GM21619 (cell line): Measurements from ENCODE around the gene TMEM131L.
"Not testable (repeated sequence)": the region's sequence is repeated elsewhere in the genome, so short reads cannot be mapped to it uniquely, and the experiment has no call there.

ENCODE experiments used
- ATAC-seq: cut with Tn5 transposase; IDR thresholded peaks from one replicate; pipeline ENCODE4 v1.9.1; 2021; ENCODE audit not compliant: unreplicated experiment

The TMEM131L gene

DNA sequence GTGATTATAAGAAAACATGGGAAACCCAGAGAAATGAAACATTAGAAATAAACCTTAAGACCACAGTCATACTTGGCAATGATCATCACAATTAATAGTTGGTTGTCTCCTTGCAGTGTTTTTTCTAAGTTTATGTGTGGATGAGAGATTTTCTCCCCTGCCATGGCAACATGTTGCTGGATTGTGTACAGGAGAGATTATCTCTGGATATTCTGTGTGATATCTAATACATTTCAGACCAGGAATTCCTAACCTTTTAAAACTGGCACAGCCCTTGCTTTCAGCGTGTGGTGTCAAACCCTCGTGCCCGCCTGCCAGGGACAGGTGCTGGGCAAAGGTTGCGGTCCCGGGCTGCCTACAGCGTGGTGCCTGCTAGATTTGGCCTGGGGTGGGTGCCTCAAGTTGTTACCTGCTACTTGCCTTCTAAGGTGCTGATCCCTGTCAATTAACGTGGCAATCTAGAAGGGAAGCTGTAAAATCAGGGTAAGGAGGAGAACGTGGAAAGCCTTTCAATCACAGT lies 100.5 kb downstream of the TMEM131L start:
- no peak for ATAC-seq

- ATAC-seq: not testable (repeated sequence)
These were observed 101.5 kb downstream of the TMEM131L start for GRCh38 chr4:153567660-153568059.

- ATAC-seq: peak; percentile 37
These were observed 104.2 kb downstream of the TMEM131L start for GRCh38 chr4:153570228-153570973.

- ATAC-seq: no peak
These were observed 104.9 kb downstream of the TMEM131L start for GRCh38 chr4:153571006-153571545.

DNA sequence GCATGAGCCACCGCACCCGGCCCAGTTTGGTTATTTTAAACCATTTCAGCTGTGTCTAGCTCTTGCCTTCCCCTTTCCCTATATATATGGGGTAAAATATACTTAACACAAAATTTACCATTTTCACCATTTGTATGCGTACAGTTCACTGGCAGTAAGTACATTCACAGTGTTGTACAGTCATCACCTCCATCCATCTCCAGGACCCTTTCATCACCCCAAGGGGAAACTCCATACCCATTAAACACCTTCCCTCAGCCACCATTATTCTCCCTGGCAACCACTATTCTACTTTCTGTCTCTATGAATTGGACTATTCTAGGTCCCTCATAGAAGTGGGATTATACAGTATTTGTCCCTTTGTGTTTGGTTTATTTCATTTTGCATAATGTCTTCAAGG lies 106.4 kb downstream of the TMEM131L start:
- no peak for ATAC-seq

DNA sequence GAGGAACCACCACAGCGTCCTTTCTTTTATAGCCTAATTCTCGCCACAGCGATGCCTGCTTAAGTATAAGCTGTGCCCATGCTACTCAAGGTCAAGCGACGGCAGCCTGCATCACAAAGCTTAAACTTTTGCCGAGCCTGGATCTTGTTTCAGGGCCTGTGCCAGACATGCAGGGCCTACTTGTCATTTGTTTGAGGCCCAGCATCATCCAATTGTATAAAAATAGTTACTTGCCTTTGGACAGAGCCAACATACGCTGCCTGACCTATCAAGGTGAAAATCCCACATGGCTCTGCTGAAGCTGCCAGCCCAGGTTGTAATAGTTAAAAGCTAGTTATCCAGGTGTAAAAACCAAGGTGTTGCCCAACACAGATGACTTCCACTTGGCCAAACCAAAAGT lies 107.1 kb downstream of the TMEM131L start:
- ATAC-seq: no peak

- ATAC-seq: peak; percentile 57
These were observed 108.0 kb downstream of the TMEM131L start for GRCh38 chr4:153573881-153574802.

GRCh38 chr4:153576443-153576774 lies 110.2 kb downstream of the TMEM131L start:
- ATAC-seq: no peak

- ATAC-seq: no peak
These were observed 110.9 kb downstream of the TMEM131L start for GRCh38 chr4:153577053-153577452.

DNA sequence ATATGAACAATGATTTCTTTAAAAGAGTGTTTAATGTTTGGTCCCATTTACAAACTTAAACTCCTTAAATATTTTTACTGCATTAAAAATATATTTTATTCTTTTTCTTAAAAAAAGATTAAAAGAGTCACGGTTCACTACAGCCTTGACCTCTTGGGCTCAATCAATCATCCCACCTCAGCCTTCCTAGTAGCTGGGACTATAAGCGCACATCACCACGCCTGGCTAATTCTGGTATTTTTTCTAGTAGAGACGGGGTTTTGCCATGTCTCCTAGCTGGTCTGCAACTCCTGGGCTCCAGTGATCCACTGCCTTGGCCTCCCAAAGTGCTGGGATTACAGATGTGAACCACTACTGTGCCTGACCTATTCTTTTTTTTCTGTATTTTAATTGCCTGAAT lies 113.2 kb downstream of the TMEM131L start:
- no peak for ATAC-seq

GRCh38 chr4:153579872-153580271 lies 113.7 kb downstream of the TMEM131L start:
- no peak for ATAC-seq

- ATAC-seq: no peak
These were observed 117.0 kb downstream of the TMEM131L start for GRCh38 chr4:153582954-153583702.

DNA sequence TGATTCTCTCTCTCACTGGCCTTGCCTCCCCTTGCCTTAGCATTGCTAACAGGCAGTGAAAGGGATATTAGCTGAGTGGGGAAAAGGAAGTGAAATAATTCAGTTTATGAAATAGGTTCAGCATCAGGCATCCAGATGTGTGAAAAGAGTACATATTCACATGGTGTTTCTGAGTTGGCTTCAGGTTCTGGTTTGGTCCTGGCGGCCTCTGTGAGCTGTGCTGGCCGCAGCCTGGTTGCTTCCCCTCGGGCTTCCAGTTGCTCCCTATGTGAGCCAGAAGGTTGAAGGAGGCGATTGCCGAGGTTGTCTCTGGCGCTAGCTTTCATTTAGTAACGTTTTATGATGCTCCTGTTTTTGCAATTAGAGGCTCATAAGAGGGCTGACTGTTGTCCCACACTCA lies 118.9 kb downstream of the TMEM131L start:
- ATAC-seq: no peak

- ATAC-seq: no peak
These were observed 123.8 kb downstream of the TMEM131L start for GRCh38 chr4:153589703-153590595.

- no peak for ATAC-seq
These were observed 125.3 kb downstream of the TMEM131L start for GRCh38 chr4:153591441-153591840.

DNA sequence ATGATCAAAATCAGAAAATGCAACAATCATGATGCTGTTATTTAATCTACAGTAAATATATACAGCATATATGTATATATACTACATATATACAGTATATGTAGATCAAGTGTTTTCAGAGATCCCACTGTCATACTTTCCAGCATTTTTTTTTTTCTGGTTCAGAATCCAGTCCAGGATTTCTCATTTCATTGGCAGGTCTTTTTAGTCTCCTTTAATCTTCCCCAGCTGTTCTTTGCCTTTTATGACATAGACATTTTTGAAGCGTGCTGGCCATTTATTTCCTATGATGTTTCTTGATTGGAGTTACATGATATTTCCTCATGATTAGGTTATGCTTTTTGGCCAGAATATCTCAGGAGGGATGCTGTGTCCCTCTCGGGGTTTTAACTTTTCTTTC lies 125.9 kb downstream of the TMEM131L start:
- ATAC-seq: no peak

DNA sequence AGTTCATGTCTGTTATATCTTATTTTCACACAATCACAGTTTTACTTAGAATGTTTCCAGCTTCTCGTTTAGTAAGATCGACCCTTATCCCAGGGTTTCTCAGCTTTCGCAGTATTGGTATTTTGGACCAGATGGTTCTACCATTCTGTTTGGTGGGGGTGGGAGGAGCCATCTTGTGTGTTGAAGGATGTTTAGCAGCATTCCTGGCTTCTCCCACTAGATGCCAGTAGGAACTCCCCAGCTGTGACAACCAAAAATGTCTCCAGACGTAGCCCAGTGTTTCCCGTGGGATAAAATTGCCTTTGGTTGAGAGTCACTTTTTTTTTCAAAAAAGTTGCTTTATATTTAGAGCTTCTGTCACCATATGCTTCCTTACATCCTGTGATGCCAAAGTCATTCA lies 127.0 kb downstream of the TMEM131L start:
- no peak for ATAC-seq

- no peak for ATAC-seq
These were observed 128.1 kb downstream of the TMEM131L start for GRCh38 chr4:153594210-153594609.

DNA sequence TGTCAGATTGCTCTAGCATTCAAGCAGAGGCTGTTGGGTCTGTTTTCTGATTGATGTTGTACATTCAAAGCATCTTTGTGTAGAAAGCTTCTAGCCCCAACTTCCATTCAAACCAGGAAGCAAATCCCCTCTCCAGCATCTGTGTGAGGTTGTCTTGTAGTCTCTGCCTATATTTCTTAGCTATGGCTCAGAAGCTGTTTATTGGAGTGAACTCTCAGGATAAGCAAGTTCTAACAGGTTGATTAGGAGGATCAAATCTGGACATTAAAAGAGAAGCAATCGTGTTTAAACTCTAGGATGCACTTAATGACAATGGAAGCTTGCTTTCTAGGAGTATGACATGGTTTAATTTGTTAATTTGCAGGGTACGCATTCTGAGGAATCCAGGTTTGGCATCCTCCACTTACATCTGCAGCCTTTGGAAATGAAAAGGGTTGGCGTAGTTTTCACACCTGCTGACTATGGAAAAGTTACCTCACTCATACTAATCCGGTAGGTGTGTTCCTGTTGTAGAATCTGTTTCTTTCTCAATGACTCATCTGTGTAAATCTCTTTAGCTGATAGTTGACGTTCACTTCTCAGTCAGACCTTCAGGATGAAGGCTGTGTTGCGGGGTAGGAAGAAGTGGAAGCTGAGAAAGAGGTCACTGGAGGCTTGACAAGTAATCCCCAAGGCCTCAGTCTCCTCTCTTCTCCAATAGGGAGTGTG lies 129.9 kb downstream of the TMEM131L start:
- ATAC-seq: no peak
